HepG2 (cell line): Measurements from ENCODE around the gene PLEKHH3. TPM values are rescaled to one million over a fixed set of nuclear protein-coding genes. Genes with fewer than 3 reads are reported as not detected.

ENCODE experiments used
- ATAC-seq: fragments of 200-7000 bp; cut with Tn5 transposase; 3 replicates; pipeline ENCODE4 v1.9.1; 2020; ENCODE audit warnings: mild to moderate bottlenecking, moderate library complexity
- BruUV-seq: library from RNA; stranded (reverse); fragments of 400-500 nt; replicated peaks from 2 replicates; lab custom pipeline; 2021; lab: Mats Ljungman, UMichigan
- CTCF ChIA-PET: fragments of 300-600 bp; formaldehyde crosslinking; extraction: SDS; loops from one replicate; lab custom pipeline; 2021; ENCODE audit warnings: low total read pairs, inconsistent platforms, low intra/inter-chr PET ratio; lab: Yijun Ruan, JAX
- POLR2A ChIA-PET: fragments of 350-600 bp; sonication (Branson Sonifier 250); formaldehyde crosslinking; loops from one replicate; lab custom pipeline; 2020; ENCODE audit warnings: antibody characterized with exemption, inconsistent platforms; lab: Yijun Ruan, JAX
- DNase-seq: peaks from one replicate; pipeline ENCODE4 v3.0.0-alpha.2; 2015; ENCODE audit warnings: low spot score
- FAIRE-seq: peaks from 3 replicates; lab custom pipeline; 2011; peaks lifted over from hg19 to GRCh38; lab: Jason Lieb, UNC
- H2AFZ ChIP-seq: one replicate; pipeline ENCODE4 v1.6.1; 2011; ENCODE audit warnings: low read length, inconsistent platforms
- H3K27ac ChIP-seq: fragments of 300-600 bp; 3 replicates; pipeline ENCODE4 v1.8.0; 2011; ENCODE audit warnings: mixed run types, mild to moderate bottlenecking, mixed read lengths, low read length, inconsistent platforms; ENCODE audit not compliant: insufficient read depth; ENCODE audit errors: extremely low read length
- H3K27me3 ChIP-seq, 2 experiments: fragments of 200-600 bp in 1 of 2; 2 replicates in 1 of 2; 3 replicates in 1 of 2; pipeline versions ENCODE4 v1.6.0 to v1.8.0; 2011; ENCODE audit warnings: low read length in 2 of 2, mild to moderate bottlenecking in 2 of 2, moderate library complexity in 2 of 2, inconsistent platforms in 1 of 2; ENCODE audit not compliant: insufficient read depth in 2 of 2, control insufficient read depth in 1 of 2
- H3K36me3 ChIP-seq, 2 experiments: fragments of 200-600 bp in 1 of 2; replicated peaks in 1 of 2; 2 replicates in 1 of 2; 3 replicates in 1 of 2; pipeline versions ENCODE4 v1.5.1 to v1.8.0; 2011; ENCODE audit warnings: low read length in 2 of 2, inconsistent platforms in 1 of 2; ENCODE audit not compliant: insufficient read depth in 2 of 2, control insufficient read depth in 1 of 2
- H3K4me1 ChIP-seq: 2 replicates; pipeline ENCODE4 v1.5.1; 2012; ENCODE audit warnings: low read length, inconsistent platforms; ENCODE audit not compliant: insufficient read depth
- H3K4me2 ChIP-seq: 2 replicates; pipeline ENCODE4 v1.6.0; 2011; ENCODE audit warnings: low read depth, low read length, inconsistent platforms
- H3K4me3 ChIP-seq, 3 experiments: fragments of 200-600 bp in 1 of 3; sonication (generic), shearing (Covaris generic) in 1 of 3; replicated peaks in 1 of 3; 2 replicates each; pipeline ENCODE4 v1.5.1; 2011 to 2016; ENCODE audit warnings: low read length in 3 of 3, inconsistent platforms in 2 of 3, low read depth in 2 of 3, mild to moderate bottlenecking in 2 of 3, control low read depth in 1 of 3, mixed read lengths in 1 of 3; ENCODE audit not compliant: insufficient read depth in 1 of 3
- H3K79me2 ChIP-seq: one replicate; pipeline ENCODE4 v1.6.1; 2011; ENCODE audit warnings: low read length, inconsistent platforms; ENCODE audit not compliant: insufficient read depth
- H3K9ac ChIP-seq: 2 replicates; pipeline ENCODE4 v1.6.0; 2011; ENCODE audit warnings: mild to moderate bottlenecking, low read depth, low read length, inconsistent platforms; ENCODE audit not compliant: insufficient read depth
- H3K9me3 ChIP-seq: 2 replicates; pipeline ENCODE4 v1.5.1; 2012; ENCODE audit warnings: mild to moderate bottlenecking, low read length
- H4K20me1 ChIP-seq: 2 replicates; pipeline ENCODE4 v1.6.0; 2011; ENCODE audit warnings: inconsistent platforms, mild to moderate bottlenecking, low read length, moderate library complexity; ENCODE audit not compliant: insufficient read depth
- ARHGAP35 ChIP-seq: sonication (generic); formaldehyde crosslinking; IDR thresholded peaks from 2 replicates; pipeline ENCODE4 v1.9.0; 2022; ENCODE audit warnings: mild to moderate bottlenecking, inconsistent platforms, moderate library complexity, missing genetic modification reagents, borderline replicate concordance
- CEBPG ChIP-seq: IDR thresholded peaks from 2 replicates; pipeline ENCODE4 v1.6.1; 2016
- CHD4 ChIP-seq: fragments of 200-600 bp; sonication (generic); IDR thresholded peaks from 2 replicates; pipeline ENCODE4 v1.7.0; 2017; ENCODE audit warnings: mild to moderate bottlenecking, low read length, borderline replicate concordance
- IKZF4 ChIP-seq: sonication (generic); formaldehyde crosslinking; IDR thresholded peaks from 2 replicates; pipeline ENCODE4 v1.5.1; 2020; ENCODE audit warnings: borderline replicate concordance, mild to moderate bottlenecking, low read depth, missing genetic modification reagents; ENCODE audit errors: not compliant biosample characterization
- KLF16 ChIP-seq, 2 experiments: sonication (generic) in 1 of 2; formaldehyde crosslinking in 1 of 2; IDR thresholded peaks; 2 replicates each; pipeline versions ENCODE4 v1.6.1 to v1.8.0; 2016 to 2023; ENCODE audit warnings: missing genetic modification reagents in 2 of 2, missing compliant biosample characterization in 1 of 2
- MEF2D ChIP-seq: sonication (generic); formaldehyde crosslinking; IDR thresholded peaks from 2 replicates; pipeline ENCODE4 v1.5.1; 2020; ENCODE audit warnings: mild to moderate bottlenecking, missing genetic modification reagents
- NFE2 ChIP-seq: sonication (generic); formaldehyde crosslinking; IDR thresholded peaks from 2 replicates; pipeline ENCODE4 v1.4.0; 2020; ENCODE audit warnings: missing genetic modification reagents
- SCMH1 ChIP-seq: sonication (generic); formaldehyde crosslinking; IDR thresholded peaks from 2 replicates; pipeline ENCODE4 v1.9.0; 2021; ENCODE audit warnings: missing genetic modification reagents, mild to moderate bottlenecking, borderline replicate concordance
- SRY ChIP-seq: sonication (generic); formaldehyde crosslinking; IDR thresholded peaks from 2 replicates; pipeline ENCODE4 v1.8.0; 2022; ENCODE audit warnings: mild to moderate bottlenecking, missing genetic modification reagents
- ZBTB7B ChIP-seq: sonication (generic); formaldehyde crosslinking; IDR thresholded peaks from 2 replicates; pipeline ENCODE4 v1.4.0; 2020; ENCODE audit warnings: missing genetic modification reagents
- ZFP62 ChIP-seq: sonication (generic); formaldehyde crosslinking; IDR thresholded peaks from 2 replicates; pipeline ENCODE4 v1.4.0; 2020; ENCODE audit warnings: missing genetic modification reagents
- ZNF260 ChIP-seq: sonication (generic); formaldehyde crosslinking; IDR thresholded peaks from 2 replicates; pipeline ENCODE4 v1.4.0; 2020; ENCODE audit warnings: missing genetic modification reagents, low read depth, mild to moderate bottlenecking, borderline replicate concordance
- ZNF34 ChIP-seq: sonication (generic); formaldehyde crosslinking; IDR thresholded peaks from 2 replicates; pipeline ENCODE4 v1.4.0; 2020; ENCODE audit warnings: mild to moderate bottlenecking, missing genetic modification reagents, borderline replicate concordance
- ZNF570 ChIP-seq: sonication (generic); formaldehyde crosslinking; IDR thresholded peaks from 2 replicates; pipeline ENCODE4 v1.4.0; 2020; ENCODE audit warnings: mild to moderate bottlenecking, missing genetic modification reagents, borderline replicate concordance
- ZNF724P ChIP-seq: sonication (generic); formaldehyde crosslinking; IDR thresholded peaks from 2 replicates; pipeline ENCODE4 v1.8.0; 2022; ENCODE audit warnings: missing genetic modification reagents, borderline replicate concordance
- ZNF746 ChIP-seq: sonication (generic); formaldehyde crosslinking; IDR thresholded peaks from 2 replicates; pipeline ENCODE4 v1.8.0; 2022; ENCODE audit warnings: mild to moderate bottlenecking, missing genetic modification reagents
- WGBS: methylation state at CpG from one replicate; pipeline ENCODE4 v1.1.6; 2017; ENCODE audit warnings: low lambda C conversion rate; 5-methylcytosine and 5-hydroxymethylcytosine counted together
- in situ Hi-C: cut with HindIII; loops from 2 replicates; pipeline ENCODE4 v1.10.0; 2017; ENCODE audit warnings: low pct_unique_long_range_greater_than_20kb; ENCODE audit not compliant: extremely low pct_ligation_motif_present
- intact Hi-C: fragments of 100-400 bp; cut with micrococcal nuclease; formaldehyde crosslinking; loops from one replicate; pipeline ENCODE4 v1.10.0; 2022; ENCODE audit not compliant: unreplicated experiment
- polyA plus RNA-seq, 8 experiments: library from polyadenylated mRNA; depleted of rRNA in 3 of 8; stranded (reverse) in 7 of 8; unstranded in 1 of 8; fragments of >200 nt; fragmentation: Illumina TruSeq in 4 of 8; extraction: Trizol in 4 of 8; gene quantifications; 2 replicates each; pipeline versions ENCODE4 v1.2.1 to v1.2.3, GENCODE V29; 2011 to 2016; ENCODE audit warnings: low read depth in 4 of 8, missing spikeins in 1 of 8, mixed read lengths in 1 of 8; ENCODE audit not compliant: insufficient read depth in 1 of 8
- total RNA-seq, 5 experiments: library from RNA; depleted of rRNA; stranded (reverse); fragments of >200 nt; fragmentation: Illumina TruSeq; extraction: Trizol; gene quantifications; 2 replicates each; pipeline ENCODE4 v1.2.3, GENCODE V29; 2016; ENCODE audit warnings: low read depth in 1 of 5
- TF ChIP-seq, protein P1 (sequence below): sonication (generic); formaldehyde crosslinking; IDR thresholded peaks from 2 replicates; pipeline ENCODE4 v1.4.0; 2020; ENCODE audit warnings: missing genetic modification reagents, mild to moderate bottlenecking, borderline replicate concordance
- TF ChIP-seq, protein P2 (sequence below): sonication (generic); formaldehyde crosslinking; IDR thresholded peaks from 2 replicates; pipeline ENCODE4 v1.5.1; 2020; ENCODE audit warnings: missing genetic modification reagents, mild to moderate bottlenecking, borderline replicate concordance

The PLEKHH3 gene
- total and polyA plus RNA-seq, 2 of the 13 experiments (the other 11 are each of a cell fraction or from before 2014, with no cell fraction given), result 6.0 to 19.9 TPM

DNA sequence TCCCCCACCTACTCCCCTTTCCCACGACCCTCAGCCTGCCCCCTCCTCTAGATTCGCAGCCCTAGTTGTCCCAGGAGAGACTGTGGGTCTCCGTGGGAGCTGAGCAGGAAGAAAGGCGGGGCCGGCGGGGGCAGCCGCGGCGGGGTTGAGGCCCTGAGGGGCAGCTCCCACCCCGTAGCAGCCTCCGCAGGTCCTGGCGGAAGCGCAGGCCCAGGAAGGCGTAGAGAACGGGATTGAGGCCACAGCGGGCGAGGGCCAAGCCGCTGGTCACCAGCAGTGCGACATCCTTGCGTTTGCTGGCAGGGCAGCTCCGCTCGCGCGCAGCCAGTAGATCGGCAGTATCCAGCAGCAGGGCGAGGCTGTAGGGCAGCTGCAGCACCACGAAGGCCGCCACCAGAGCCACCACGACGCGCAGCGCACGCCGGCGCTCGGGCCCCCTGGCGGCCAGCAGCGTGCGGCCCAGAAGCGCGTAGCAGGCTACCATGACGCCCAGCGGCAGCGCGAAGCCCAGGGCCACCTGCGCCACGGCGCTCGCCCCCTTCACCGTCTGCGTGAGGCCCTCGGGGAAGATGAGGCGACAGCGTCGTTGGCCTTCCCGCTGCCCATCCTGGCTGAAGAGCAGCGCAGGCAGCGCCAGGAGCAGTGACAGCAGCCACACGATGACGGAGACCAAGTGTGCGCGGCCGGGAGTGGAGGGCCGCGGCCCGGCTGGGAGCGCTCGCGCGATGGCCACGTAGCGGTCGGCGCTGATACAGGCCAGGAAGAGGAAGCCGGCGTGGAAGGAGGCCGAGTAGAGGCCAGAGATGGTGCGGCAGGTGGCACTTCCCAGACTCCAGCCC lies 2.9 kb upstream of the PLEKHH3 start (continued):
- TF ChIP-seq ZBTB7B (CRISPR knock-in tag), result no peak
- no peak for TF ChIP-seq ZNF746 (CRISPR knock-in tag)
- TF ChIP-seq, protein P1, sequence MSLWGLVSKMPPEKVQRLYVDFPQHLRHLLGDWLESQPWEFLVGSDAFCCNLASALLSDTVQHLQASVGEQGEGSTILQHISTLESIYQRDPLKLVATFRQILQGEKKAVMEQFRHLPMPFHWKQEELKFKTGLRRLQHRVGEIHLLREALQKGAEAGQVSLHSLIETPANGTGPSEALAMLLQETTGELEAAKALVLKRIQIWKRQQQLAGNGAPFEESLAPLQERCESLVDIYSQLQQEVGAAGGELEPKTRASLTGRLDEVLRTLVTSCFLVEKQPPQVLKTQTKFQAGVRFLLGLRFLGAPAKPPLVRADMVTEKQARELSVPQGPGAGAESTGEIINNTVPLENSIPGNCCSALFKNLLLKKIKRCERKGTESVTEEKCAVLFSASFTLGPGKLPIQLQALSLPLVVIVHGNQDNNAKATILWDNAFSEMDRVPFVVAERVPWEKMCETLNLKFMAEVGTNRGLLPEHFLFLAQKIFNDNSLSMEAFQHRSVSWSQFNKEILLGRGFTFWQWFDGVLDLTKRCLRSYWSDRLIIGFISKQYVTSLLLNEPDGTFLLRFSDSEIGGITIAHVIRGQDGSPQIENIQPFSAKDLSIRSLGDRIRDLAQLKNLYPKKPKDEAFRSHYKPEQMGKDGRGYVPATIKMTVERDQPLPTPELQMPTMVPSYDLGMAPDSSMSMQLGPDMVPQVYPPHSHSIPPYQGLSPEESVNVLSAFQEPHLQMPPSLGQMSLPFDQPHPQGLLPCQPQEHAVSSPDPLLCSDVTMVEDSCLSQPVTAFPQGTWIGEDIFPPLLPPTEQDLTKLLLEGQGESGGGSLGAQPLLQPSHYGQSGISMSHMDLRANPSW (CRISPR knock-in tag), result no peak
- no peak for TF ChIP-seq ARHGAP35 (CRISPR knock-in tag)
- no peak for TF ChIP-seq CHD4
- TF ChIP-seq, all 625 proteins: peak for 17

DNA sequence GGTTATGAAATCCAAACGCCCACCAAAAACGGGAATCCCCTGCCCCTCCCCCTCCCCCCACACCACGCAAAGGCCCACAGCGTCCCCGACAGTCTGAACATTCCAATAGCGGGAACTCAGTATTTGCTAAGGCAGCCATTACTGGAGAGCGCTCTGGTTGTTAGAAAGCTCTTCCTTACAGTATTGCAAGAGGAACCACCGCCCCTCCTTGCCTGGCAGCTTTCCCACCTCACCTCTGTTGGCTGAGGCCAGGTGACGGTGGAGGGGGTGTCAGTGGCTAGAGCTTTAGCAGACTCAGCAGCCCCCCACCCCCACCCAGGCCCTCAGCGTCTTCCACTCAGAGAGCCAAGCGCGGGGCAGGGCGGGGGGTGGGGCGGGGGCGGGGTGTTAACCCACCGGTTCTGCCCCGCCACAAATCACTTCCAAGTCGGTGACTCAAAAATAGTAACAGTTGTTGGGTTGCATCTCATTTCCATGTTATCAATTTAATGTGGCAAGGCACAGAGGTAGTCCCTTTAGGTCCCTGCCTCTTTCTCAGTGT lies 2.2 kb upstream of the PLEKHH3 start:
- Histone ChIP-seq H2AFZ (no peak overlapping the region), H3K9ac (peak overlapping the region; percentile 94), H3K4me1 (peaks cover 60% of the 10 kb centered on the region), H3K27me3 (no peaks in the 10 kb centered on the region), H3K4me2 (peak overlapping the region; percentile 99), H3K4me3 (peak overlapping the region; percentile 79 to 88 (median 85)), H4K20me1 (no peaks in the 10 kb centered on the region; the same call in 1 of the 2 replicates), H3K36me3 (no peaks in the 10 kb centered on the region), H3K27ac (peak overlapping the region; percentile 97), H3K79me2 (peaks cover 22% of the 10 kb centered on the region), H3K9me3 (no peaks in the 10 kb centered on the region)
- DNase-seq (peak; percentile 66), FAIRE-seq (peak; percentile 4), ATAC-seq (no peak)
- BruUV-seq, result no TSS peak
- CTCF ChIA-PET, result no interaction called here
- in situ Hi-C loops, result no loop called here
- POLR2A ChIA-PET, result interaction anchor here (0.8 to 6.3 kb wide), 13 partner anchors 11 to 212 kb away, joined by 3 to 65 read pairs (median 8); partner anchors contain the start of genes CNTD1, COA3, NAGLU and PSMC3IP
- WGBS, result 7% methylated on average over 16 of the region's 18 CpGs
- intact Hi-C loops, result loop anchor here (2.0 kb wide), 1 partner anchor 70 kb away; the partner anchor contains the start of genes RETREG3 and TUBG1
- TF ChIP-seq CEBPG (CRISPR knock-in tag) (no peak), ZNF34 (CRISPR knock-in tag) (no peak), ZFP62 (CRISPR knock-in tag) (no peak), MEF2D (CRISPR knock-in tag) (no peak), ZNF260 (CRISPR knock-in tag) (no peak), ZNF724P (CRISPR knock-in tag) (no peak), NFE2 (CRISPR knock-in tag) (no peak), IKZF4 (CRISPR knock-in tag) (no peak), SRY (no peak), KLF16 (CRISPR knock-in tag; IDR thresholded peaks at IDR 0.05) (no peak), SCMH1 (no peak), ZNF570 (no peak)
- TF ChIP-seq, protein P2, sequence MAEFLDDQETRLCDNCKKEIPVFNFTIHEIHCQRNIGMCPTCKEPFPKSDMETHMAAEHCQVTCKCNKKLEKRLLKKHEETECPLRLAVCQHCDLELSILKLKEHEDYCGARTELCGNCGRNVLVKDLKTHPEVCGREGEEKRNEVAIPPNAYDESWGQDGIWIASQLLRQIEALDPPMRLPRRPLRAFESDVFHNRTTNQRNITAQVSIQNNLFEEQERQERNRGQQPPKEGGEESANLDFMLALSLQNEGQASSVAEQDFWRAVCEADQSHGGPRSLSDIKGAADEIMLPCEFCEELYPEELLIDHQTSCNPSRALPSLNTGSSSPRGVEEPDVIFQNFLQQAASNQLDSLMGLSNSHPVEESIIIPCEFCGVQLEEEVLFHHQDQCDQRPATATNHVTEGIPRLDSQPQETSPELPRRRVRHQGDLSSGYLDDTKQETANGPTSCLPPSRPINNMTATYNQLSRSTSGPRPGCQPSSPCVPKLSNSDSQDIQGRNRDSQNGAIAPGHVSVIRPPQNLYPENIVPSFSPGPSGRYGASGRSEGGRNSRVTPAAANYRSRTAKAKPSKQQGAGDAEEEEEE (CRISPR knock-in tag), result no peak
